ENCODE measurements around the gene VTN.
A peak's percentile ranks its signal among the peaks of the same experiment; 100 is the strongest.

VTN gene

GRCh38 chr17:28324781-28325180 lies 45.3 kb downstream of the VTN start:
- DNase-seq (ENCODE audit: low read depth in 2 of 3, low spot score in 2 of 3): no peak

GRCh38 chr17:28324267-28324745 lies 45.8 kb downstream of the VTN start:
- no peak for DNase-seq (ENCODE audit: low read depth in 2 of 3, low spot score in 2 of 3)

- DNase-seq (ENCODE audit: low read depth in 2 of 3, low spot score in 2 of 3): no peak
Observed at GRCh38 chr17:28320215-28321061, 49.7 kb downstream of the VTN start.

GRCh38 chr17:28319598-28319935 lies 50.5 kb downstream of the VTN start:
- DNase-seq (ENCODE audit: low read depth in 2 of 3, low spot score in 2 of 3): no peak

- DNase-seq (ENCODE audit: low read depth in 2 of 3, low spot score in 2 of 3): peak; percentile 67 to 91 (median 87)
Observed at GRCh38 chr17:28318759-28319597, 51.1 kb downstream of the VTN start, which contains the start of gene TMEM97. TMEM97 (plus strand) TSS chr17:28319200; CDS start chr17:28319240, 40 bp downstream.

- DNase-seq (ENCODE audit: low read depth in 2 of 3, low spot score in 2 of 3): no peak
Observed at GRCh38 chr17:28317966-28318758, 51.9 kb downstream of the VTN start.

Data from activated CD8-positive, alpha-beta memory T cell treated with anti-CD3 and anti-CD28 coated beads for 48 hours (primary cell).